ENCODE data around the gene PRR15.

PRR15 gene

DNA sequence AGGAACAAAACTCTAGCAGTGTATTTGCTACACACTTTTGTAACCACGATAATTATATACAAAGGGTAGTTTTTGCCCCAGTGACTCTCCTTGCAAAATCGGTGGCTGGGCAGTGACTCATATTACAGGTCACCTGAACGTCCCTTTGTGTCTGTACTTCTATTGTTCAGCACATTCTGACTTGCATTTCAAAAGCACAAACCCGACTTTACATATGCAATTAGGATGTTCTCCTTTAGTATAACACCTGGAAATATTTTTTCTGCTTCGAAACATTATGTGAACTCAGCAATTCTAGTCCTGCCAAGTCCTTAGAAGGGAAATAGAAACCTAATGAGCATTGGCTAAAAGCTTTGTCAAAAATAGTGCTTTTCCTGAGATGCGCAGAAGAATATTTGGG is 6.0 kb downstream of the PRR15 start:
- no peak for DNase-seq (ENCODE audit: low read depth in 2 of 2)

DNA sequence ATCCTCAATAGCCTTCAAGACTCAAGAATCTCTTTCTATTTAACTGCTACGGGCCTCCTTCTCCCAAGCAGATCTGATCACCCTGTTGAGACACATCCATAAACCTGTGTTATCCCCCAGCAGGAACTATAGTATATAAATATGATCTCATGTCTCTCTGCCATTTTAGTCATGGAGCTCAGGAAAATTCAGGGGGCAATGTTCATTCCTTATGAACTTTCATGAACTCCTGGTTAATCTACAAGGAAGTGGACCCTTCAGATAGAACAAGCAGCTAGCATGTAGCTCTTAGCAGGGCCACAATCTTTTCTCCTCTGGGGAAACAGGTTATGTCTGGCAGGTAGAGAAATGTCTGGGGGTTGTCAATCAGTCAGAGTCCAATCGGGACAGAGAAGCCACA is 8.9 kb downstream of the PRR15 start:
- DNase-seq (ENCODE audit: low read depth in 2 of 2): no peak

DNA sequence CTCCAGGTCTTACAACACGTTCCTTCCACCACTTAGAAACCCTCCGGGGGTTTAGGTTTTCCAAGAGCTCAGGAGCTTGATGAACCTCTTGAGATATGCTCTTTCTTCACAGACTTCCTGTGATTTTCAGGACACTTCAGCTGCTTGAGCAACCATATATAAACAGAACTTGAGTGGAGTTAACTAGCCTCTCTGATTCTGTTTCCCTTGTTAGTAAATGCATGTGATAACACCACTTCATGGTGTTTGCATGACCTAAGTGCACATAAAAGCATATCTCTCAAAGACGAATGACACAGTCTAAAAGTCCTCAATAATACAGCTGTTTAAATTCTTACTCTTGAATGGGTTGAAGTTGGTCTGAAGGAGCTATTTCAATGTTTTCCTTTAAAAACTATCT is 9.9 kb downstream of the PRR15 start:
- no peak for DNase-seq (ENCODE audit: low read depth in 2 of 2)

DNA sequence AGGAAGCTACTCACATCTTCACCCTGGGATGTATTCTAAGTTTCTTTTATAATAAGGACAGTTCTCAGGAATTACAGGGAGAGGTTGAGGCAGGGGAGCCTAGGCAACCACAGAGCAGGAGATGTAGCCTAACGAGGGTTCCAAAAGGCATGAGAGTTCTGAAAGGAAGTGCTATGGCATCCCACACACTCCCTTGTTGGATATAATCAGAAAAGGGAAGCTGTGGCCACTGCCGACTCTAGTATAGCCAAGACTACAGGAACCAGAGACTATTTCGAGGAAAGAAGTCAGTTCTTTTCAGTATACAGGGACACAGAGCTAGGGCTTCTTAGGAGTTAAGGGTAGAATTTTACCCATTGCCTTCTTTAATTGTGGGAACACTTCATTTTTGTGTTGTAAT is 11.0 kb downstream of the PRR15 start:
- DNase-seq (ENCODE audit: low read depth in 2 of 2): no peak

DNA sequence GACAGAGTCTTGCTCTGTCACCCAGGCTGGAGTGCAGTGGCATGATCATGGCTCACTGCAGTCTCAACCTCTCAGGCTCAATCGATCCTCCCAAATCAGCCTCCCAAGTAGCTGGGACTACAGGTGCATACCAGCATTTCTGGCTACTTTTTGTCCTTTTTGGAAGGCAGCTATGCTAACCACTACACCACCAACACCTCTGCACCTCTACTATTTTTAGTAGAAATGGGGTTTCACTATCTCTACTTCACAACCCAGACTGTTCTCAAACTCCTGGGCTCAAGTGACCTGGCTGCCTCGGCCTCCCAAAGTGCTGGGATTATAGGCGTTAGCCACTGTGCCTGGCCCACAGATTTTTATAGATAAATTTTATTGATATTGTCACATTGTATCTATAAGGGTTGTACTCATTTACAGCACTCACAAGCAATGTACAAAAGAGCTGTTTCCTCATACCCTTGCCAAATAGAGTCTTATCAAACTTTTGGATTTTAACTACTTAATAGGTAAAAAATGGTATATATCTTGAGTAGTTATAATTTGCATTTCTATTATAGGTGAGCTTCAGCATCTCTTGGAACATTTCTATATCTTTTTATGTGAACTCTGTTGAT is 23.7 kb downstream of the PRR15 start:
- no peak for DNase-seq (ENCODE audit: low read depth in 2 of 2)

DNA sequence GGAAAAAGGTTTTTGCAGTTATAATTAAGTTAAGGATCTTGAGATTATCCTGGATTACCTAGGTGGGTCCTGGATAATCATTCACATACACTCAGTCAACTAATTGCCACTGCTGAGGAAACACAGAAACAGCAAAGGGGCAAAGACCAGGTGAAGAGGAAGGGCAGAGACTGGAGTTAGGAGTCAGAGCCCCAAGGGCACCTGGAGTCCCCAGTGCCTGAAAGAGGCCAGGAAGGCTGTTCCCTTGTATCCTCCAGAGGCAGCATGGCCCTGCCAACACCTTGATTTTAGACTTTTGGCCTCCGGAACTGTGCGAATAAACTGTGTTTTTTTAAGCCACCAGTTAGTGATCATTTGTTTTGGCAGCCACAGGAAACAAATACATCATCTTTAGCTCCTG is 24.6 kb downstream of the PRR15 start:
- DNase-seq (ENCODE audit: low read depth in 2 of 2): no peak

DNA sequence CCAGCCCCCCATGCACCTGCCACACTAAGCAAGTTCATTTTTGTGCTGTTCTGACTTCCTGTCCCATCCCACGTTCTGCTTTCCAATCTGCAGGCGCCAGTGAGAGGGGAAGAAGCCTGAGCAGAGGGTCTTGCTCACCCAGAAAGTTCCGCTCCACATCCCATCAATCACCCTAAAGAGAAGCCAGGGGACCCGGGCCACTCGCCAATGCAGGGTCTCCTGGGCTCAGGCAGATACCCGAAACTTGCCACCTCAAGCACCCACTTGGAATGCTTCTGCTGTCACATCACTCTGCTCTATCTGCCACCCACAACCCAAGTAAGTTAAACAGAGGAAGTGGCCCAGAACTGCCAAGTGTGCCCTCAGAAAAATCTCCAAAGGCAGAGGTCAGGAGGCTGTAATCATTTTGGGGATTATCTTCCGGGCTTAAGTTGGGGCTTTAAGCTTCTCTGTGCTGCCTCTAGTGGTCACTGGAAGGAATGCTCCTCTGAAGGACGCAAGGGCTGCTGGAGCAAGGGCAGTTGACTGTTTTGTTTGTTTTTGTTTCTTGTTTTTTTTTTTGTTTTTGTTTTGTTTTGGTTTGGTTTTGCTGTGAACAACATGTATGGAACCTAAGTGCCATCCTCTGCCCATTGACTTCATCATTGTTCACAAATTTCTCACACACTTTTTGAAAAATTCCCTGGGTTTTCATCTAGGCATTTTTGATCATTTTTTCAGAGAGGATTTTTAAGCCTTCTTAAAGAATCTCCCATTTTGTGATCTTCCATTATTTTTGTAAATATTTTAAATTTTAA is 25.5 kb downstream of the PRR15 start:
- DNase-seq (ENCODE audit: low read depth in 2 of 2): no peak

DNA sequence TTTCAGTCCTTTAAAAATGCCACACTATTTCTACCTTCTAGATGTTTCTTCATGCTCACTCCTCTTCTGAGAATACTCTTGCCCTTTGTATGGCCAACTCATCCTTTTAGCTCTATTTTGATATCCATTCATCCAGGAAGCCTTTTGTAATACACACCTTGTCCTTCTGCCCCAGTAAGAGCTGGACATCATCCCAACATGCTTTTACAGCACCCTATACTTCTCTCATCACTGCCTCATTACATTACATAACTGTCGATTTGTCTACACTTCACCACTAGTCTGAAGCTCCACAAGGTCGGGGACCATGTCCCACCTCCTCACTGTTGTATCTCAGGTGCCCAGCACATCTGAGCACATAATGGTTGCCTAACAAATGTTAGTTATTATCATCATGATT is 29.2 kb downstream of the PRR15 start:
- DNase-seq (ENCODE audit: low read depth in 2 of 2): no peak

DNA sequence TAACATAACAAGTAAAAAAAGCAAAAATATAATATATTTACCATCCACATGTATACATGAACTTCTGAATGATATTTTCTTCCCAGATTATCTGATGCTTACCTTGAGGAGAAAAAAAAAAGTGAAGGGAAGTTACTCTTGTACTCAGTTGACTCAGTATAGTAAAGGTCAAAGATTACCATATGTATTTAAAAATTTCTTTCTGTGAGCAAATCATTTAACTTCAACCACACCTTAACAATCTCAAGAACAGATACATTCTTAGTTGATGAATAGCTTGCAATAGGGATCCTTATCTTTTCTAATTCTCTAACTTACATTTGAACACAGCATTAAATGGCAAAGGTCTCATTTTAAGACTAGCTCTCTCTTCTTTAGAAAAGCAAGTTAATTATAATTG is 29.8 kb downstream of the PRR15 start:
- DNase-seq (ENCODE audit: low read depth in 2 of 2): no peak

DNA sequence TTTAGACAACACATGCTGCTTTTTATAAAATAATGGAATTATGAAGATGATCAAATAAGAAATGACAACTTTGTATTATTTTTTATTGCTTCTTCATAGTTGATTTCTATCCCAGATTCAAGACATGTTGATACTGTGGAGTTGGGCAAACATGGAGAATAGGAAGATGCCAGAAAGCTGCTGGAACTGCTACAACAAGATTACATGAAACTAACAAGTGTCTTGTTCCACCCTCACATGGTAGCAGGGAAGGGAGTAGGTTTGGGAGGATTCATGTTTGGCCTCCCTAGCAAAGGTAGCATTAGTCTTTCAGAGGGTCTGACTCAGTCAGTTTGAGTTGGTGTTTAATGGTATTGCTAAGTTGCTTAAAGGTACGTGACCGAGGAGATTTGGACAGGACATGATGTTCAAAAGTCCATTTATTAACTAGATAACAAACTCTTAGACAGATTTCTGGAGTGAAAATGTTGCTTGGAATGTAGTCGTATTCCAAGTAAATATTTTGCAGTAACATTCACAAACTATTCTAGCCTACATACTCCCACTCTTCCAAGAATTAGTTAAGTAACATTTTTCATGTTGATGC is 33.1 kb downstream of the PRR15 start:
- no peak for DNase-seq (ENCODE audit: low read depth in 2 of 2)

DNA sequence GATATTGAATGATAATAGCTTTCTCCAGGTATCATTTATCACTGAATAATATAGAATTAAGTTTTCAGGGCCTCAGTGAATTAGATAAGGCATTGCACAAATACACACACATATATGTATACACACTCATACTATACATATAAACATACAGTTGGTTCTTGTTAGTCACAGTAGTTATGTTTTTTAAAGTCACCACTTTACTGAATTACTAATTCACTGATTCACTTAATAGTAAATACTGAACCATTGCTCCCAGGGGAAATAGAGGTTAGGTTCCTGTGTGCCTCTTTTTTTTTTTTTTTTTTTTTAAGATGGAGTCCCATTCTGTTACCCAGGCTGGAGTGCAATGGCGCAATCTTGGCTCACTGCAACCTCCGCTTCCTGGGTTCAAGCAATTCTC is 33.6 kb downstream of the PRR15 start:
- DNase-seq (ENCODE audit: low read depth in 2 of 2): no peak

DNA sequence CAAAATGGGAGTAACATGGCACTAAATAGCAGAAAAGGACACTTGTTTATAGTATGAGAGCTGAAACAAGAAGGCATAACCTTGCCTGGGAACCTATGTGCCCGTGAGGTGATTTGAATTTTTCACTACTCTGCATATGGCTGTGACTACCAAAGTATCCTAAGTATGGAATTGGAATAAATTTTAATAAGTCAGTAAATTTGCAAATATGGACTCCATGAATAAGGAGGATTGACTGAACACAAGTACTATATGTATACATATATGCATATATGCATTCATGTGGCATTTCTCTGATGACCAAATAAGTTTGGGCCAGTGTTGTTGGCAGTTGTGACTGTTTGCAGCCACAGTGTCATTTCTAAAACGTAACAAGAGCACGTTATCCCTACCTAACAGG is 34.5 kb downstream of the PRR15 start:
- DNase-seq (ENCODE audit: low read depth in 2 of 2): no peak

DNA sequence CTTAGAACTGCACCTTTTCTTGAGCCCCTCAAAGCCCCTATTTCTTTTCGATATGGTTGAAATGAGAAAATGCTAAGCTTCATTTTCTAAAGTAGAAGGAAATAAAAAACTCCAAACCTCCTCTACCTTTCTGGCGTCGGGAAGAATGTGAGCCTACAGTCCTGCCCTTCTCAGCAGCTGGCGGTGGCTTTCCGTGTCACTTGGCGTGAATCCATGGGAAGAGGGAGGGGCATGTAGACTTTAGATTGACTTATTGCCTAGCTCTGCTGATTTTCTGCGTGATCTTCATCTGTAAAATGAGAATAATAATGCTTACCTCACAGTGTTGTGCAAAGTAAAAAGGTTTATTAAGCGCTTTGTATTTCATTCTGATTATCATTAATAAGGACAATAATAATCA is 35.0 kb downstream of the PRR15 start:
- DNase-seq (ENCODE audit: low read depth in 2 of 2): no peak

DNA sequence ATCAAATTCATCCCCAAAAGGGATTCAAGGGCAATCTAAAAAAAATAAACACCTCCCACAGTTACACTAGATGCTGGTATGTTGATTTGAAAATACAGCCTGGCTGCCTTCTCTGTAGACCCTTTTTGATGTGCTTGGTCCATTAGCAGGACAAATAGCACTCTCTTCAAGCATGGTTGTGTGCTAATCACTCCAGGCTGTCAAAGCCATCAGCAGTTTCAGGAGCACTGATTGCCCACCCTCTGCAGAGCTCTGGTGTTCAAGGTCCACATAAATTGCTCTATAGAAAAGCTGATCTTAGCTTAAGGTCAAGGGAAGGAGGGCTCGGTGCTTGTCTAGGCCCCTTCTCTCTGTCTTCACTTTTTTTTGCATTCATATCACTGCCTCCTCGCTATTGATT is 35.4 kb downstream of the PRR15 start:
- no peak for DNase-seq (ENCODE audit: low read depth in 2 of 2)

DNA sequence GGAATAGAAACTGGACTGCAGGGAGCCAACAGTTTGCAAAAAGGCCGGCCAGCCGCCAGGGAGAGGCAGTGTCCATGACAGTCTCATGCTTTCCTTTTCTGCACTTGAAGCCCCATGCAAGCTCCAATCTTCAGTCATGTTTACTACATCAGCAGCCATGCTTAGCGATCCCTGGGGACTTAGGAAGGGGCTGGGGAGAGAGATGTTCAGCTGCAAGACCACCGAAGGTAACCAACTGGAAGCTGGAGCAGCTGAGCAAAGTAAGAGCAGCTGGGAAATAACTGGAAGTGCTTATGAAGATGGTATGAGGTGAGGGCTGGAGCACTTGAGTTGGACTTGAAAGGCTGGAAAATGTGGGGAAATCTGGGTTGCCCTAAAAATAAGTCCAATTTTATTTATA is 37.0 kb downstream of the PRR15 start:
- DNase-seq (ENCODE audit: low read depth in 2 of 2): no peak

DNA sequence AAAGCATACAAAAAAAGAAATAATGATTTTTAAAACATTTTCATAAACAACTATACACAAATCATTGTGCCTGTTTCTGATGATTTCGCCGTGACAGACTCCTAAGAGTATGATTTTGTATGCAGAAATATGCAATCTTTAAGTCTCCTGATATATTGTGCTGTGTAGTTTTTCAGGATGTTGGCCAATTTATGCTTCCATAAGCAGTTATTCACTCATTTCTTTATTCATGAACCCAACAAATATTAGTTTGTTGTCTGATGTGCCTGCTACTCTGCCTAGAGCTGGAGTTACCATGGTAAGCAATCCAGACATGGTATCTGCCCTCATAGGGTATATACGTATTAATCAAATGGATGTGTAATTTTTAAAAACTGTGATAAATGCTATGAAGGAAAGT is 40.4 kb downstream of the PRR15 start:
- no peak for DNase-seq (ENCODE audit: low read depth in 2 of 2)

DNA sequence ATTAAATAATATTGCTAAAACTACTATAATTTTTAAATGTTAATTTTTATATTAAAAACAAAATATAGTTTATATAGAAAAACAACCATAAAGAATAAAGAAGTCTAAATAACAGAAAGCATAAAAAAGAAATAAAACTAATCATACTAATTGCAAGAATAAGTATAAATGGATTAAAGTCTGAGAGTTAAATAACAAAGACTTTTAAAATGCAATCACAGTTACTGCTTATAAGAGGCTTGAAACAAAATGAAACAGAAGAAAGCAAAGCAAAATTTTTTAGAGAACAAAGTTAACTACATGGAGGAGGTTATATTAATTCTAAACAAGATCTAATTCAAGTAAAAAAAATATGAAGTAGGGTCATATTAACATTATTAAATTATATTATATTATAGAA is 41.1 kb downstream of the PRR15 start:
- no peak for DNase-seq (ENCODE audit: low read depth in 2 of 2)

DNA sequence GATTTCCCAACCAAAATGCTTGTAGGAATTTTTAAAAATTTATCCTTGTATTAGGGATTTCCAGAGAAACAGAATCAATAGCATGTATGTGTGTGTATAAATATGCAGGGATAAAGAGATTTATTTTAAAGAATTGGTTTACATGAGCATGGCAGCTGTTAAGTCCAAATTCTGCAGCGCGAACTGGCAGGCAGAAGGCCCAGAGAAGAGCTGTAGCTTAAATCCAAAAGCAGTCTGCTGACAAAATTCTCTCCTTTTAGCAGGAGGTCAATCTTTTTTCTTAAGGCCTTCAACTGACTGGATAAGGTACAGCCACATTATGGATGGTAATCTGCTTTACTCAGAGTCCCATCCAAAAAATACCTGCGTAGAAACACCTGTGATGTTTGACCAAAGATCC is 42.0 kb downstream of the PRR15 start:
- no peak for DNase-seq (ENCODE audit: low read depth in 2 of 2)

DNA sequence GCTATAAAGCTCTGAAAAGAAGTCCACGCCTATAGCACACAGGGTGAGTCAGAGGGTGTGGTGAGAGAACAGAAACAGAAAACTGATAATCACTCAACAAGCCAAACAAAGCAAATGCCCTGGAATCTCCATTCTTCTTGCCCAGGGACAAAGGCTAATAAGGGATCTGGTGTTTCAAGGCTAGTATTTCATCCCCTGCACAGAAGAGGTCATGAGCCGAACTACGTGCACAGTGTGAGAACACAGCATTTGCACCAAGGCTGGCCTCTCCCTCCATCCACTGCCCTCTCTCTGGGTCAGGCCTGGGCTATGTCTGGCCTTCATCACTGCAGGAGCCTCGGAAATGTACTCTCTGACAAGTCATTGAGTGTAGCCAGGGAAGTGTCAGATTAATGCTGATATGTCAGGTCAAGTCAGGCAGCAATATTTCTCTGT is 42.7 kb downstream of the PRR15 start:
- DNase-seq (ENCODE audit: low read depth in 2 of 2): no peak

DNA sequence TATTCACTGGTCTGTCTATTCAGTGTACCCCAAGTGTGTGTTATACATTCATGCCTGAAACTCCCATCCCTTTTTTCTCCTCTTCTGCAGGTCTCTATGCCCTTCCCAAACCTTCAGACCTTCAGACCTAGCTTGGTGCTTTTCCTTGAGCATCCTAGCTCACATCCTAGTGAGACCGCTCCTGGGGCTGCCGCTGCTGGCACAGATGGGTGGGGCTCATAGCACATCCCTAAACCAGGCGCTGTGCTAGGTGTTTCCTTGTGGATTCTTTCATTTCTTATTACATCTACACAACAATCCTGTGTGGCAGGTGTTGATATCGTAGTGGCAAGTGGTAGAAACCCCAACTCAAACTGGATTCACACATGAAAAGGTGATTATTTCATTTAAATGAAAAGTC is 43.2 kb downstream of the PRR15 start:
- DNase-seq (ENCODE audit: low read depth in 2 of 2): no peak

DNA sequence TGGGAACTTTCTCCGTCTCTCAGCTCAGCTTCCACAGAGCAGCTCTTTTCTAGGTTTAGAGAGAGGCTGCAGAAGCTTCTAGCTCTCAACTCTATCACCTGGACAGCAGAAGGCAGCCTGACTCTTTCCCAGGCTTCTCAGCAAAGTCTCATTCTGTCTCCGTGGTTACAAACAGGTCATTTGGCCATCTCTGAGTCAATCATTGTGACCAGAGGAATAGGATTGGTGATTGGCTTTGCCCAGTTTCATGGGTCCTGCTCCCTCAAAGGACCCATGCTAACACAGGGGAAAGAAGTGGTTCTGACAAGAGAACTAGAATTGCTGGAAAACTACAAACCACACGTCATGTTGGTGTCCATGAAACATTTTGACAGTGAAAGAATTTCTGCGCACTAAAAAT is 43.6 kb downstream of the PRR15 start:
- DNase-seq (ENCODE audit: low read depth in 2 of 2): no peak

DNA sequence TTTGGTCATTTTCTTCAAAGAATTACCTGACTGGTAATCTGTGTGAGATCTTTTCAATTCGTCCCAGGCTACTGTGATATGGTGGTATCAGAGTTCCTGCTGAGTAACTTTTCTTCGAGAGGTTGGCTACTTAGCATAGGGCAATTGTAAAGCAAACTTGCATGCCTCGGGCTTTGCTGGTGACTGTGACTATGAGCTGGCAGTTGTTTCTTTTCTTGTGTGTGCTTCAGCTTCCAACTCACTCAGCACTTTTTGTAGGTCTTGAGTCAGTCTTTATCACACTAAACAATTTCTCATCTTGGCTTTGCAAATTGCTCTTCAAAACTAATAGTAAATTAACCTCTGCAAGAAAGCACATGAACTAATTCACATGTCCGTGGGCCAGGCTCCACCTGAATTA is 44.3 kb downstream of the PRR15 start:
- no peak for DNase-seq (ENCODE audit: low read depth in 2 of 2)
